KBM-7 (cell line): ENCODE data around the gene GPX4.

Source experiments
- DNase-seq: peaks from one replicate; pipeline ENCODE4 v3.0.0-alpha.2; 2015
- in situ Hi-C: fragments of 300-500 bp; cut with MboI; formaldehyde crosslinking; loops from 2 replicates; pipeline ENCODE4 v1.14.3; 2020; ENCODE audit warnings: low sequenced_read_pairs, low pct_unique_long_range_greater_than_20kb, mixed read lengths

The GPX4 gene

GRCh38 chr19:1082165-1082927, 21.4 kb upstream of the GPX4 start:
- DNase-seq, result no peak
- in situ Hi-C loops, result no loop called here

GRCh38 chr19:1082928-1083816, 20.6 kb upstream of the GPX4 start:
- no peak for DNase-seq
- in situ Hi-C loops, result no loop called here

- in situ Hi-C loops, result no loop called here
Measured at GRCh38 chr19:1084024-1084868, 19.5 kb upstream of the GPX4 start.

GRCh38 chr19:1085053-1085658, 18.6 kb upstream of the GPX4 start:
- no peak for DNase-seq
- in situ Hi-C loops, result no loop called here

More at GRCh38 chr19:1084024-1084868, 19.5 kb upstream of the GPX4 start:
- no peak for DNase-seq

GRCh38 chr19:1085676-1086442, 17.9 kb upstream of the GPX4 start:
- DNase-seq, result no peak
- in situ Hi-C loops, result no loop called here

GRCh38 chr19:1086613-1087012, 17.2 kb upstream of the GPX4 start:
- no peak for DNase-seq
- in situ Hi-C loops, result no loop called here

GRCh38 chr19:1087813-1088415, 15.9 kb upstream of the GPX4 start:
- in situ Hi-C loops, result no loop called here
- DNase-seq, result peak; percentile 94

- in situ Hi-C loops, result no loop called here
- no peak for DNase-seq
Measured at GRCh38 chr19:1088416-1089010, 15.3 kb upstream of the GPX4 start.

- in situ Hi-C loops, result no loop called here
- no peak for DNase-seq
Measured at GRCh38 chr19:1089126-1089771, 14.5 kb upstream of the GPX4 start.

GRCh38 chr19:1089891-1090290, 13.9 kb upstream of the GPX4 start:
- no peak for DNase-seq
- in situ Hi-C loops, result no loop called here

- no peak for DNase-seq
- in situ Hi-C loops, result no loop called here
Measured at GRCh38 chr19:1090731-1091543, 12.9 kb upstream of the GPX4 start.

GRCh38 chr19:1091544-1092175, 12.1 kb upstream of the GPX4 start:
- no peak for DNase-seq
- in situ Hi-C loops, result no loop called here

GRCh38 chr19:1093330-1093729, 10.5 kb upstream of the GPX4 start:
- in situ Hi-C loops, result no loop called here
- no peak for DNase-seq

GRCh38 chr19:1093811-1094553, 9.8 kb upstream of the GPX4 start:
- in situ Hi-C loops, result no loop called here
- no peak for DNase-seq

- in situ Hi-C loops, result no loop called here
- DNase-seq, result no peak
Measured at GRCh38 chr19:1094655-1094977, 9.2 kb upstream of the GPX4 start.
